ENCODE measurements around the gene WNT7A. TPM values are rescaled to one million over a fixed set of nuclear protein-coding genes. Genes with fewer than 3 reads are reported as not detected.

The WNT7A gene
- total RNA-seq, 2 experiments from 2014 or later: 22.4 to 24.7 TPM

DNA sequence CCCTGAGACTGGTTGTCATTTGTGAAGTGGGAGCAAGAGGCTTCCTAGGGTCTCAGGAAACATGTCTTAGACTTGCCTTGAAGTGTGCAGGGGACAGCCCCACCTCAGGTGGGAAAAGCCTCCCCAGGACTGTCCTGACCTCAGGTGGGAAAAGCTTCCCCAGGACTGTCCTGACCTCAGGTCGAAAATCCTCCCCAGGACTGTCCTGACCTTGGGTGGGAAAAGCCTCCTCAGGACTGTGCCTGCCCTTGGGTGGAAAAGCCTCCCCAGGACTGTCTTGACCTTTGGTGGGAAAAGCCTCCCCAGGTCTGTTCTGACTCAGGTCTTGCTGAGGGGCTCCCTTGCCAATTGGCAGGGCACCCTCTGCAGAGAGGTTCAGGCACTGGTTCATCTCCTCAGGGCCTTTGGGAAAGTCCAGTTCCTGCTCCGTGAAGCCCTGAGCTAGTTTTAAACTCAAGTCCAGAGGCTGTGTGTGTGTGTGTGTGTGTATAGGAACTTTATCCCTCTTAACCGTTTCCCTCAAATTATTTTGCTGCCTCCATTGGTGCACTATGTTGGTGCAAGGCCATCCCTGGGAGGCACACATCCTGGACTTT lies 64.7 kb downstream of the WNT7A start:
- Mint-ChIP-seq H3K4me3 (no peak overlapping the region), H3K4me1 (ENCODE audit: low read depth) (peaks cover 8% of the 10 kb centered on the region), H3K9me3 (peaks cover 15% of the 10 kb centered on the region), H3K36me3 (ENCODE audit: low read depth) (peaks cover 62% of the 10 kb centered on the region), H3K27ac (no peak overlapping the region), H3K27me3 (no peaks in the 10 kb centered on the region)
- no peak for ATAC-seq (ENCODE audit: poor library complexity)
- DNase-seq: no peak
- no peak overlapping the region for H3K4me3 ChIP-seq (ENCODE audit: low read length)
- POLR2A ChIA-PET: no interaction called here
- peaks cover 47 to 76% of the 10 kb centered on the region in 2 experiments for H3K9me3 ChIP-seq (ENCODE audit: control insufficient read depth in 1 of 2, insufficient read depth in 1 of 2, low read length in 2 of 2)
- TF ChIP-seq, protein P1, sequence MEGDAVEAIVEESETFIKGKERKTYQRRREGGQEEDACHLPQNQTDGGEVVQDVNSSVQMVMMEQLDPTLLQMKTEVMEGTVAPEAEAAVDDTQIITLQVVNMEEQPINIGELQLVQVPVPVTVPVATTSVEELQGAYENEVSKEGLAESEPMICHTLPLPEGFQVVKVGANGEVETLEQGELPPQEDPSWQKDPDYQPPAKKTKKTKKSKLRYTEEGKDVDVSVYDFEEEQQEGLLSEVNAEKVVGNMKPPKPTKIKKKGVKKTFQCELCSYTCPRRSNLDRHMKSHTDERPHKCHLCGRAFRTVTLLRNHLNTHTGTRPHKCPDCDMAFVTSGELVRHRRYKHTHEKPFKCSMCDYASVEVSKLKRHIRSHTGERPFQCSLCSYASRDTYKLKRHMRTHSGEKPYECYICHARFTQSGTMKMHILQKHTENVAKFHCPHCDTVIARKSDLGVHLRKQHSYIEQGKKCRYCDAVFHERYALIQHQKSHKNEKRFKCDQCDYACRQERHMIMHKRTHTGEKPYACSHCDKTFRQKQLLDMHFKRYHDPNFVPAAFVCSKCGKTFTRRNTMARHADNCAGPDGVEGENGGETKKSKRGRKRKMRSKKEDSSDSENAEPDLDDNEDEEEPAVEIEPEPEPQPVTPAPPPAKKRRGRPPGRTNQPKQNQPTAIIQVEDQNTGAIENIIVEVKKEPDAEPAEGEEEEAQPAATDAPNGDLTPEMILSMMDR (IDR thresholded peaks at IDR 0.05): no peak
- H3K4me1 ChIP-seq (ENCODE audit: insufficient read depth, low read length): no peaks in the 10 kb centered on the region
- CTCF ChIA-PET: no interaction called here
- intact Hi-C loops (cut with DNase I, micrococcal nuclease): no loop called here
- H3K27ac ChIP-seq (ENCODE audit: low read depth in 1 of 2, low read length in 2 of 2): no peak overlapping the region
- no peaks in the 10 kb centered on the region for H3K27me3 ChIP-seq (ENCODE audit: control insufficient read depth in 1 of 2, insufficient read depth in 2 of 2, low read length in 2 of 2)
- peaks cover 18% of the 10 kb centered on the region for H3K36me3 ChIP-seq (ENCODE audit: insufficient read depth, low read length)

DNA sequence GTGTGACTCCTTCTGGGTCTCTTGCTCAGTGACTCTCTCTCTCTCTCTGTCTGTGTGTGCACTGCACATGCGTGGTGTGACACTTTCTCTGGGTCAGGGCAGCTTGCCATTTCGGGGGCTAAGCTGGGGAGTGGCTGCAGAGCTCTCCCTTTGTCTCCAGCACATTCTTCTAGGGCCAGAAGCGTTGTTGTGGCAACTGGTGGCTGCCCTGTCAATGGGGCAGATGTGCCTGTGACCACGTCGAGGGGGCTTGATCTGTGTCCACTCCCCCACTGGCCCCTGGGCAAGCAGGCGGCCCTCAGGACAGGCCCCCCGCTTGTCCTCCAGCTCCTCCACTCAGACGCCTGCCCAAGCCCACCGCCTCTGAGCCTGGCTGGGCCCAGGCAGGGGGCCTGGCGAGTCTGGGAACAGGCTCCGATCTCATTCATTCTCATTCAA lies 67.8 kb downstream of the WNT7A start:
- Mint-ChIP-seq H3K4me1 (ENCODE audit: low read depth) (no peaks in the 10 kb centered on the region), H3K27me3 (peaks cover 4% of the 10 kb centered on the region), H3K36me3 (ENCODE audit: low read depth) (peaks cover 33% of the 10 kb centered on the region), H3K9me3 (peaks cover 12% of the 10 kb centered on the region), H3K27ac (no peak overlapping the region), H3K4me3 (no peak overlapping the region)
- H3K36me3 ChIP-seq (ENCODE audit: insufficient read depth, low read length): peaks cover 2% of the 10 kb centered on the region
- DNase-seq (no peak), ATAC-seq (ENCODE audit: poor library complexity) (no peak)
- no peak overlapping the region for H3K27ac ChIP-seq (ENCODE audit: low read depth in 1 of 2, low read length in 2 of 2)
- no peaks in the 10 kb centered on the region for H3K4me1 ChIP-seq (ENCODE audit: insufficient read depth, low read length)
- POLR2A ChIA-PET: no interaction called here
- intact Hi-C loops (cut with DNase I, micrococcal nuclease): no loop called here
- H3K4me3 ChIP-seq (ENCODE audit: low read length): no peak overlapping the region
- H3K27me3 ChIP-seq (ENCODE audit: control insufficient read depth in 1 of 2, insufficient read depth in 2 of 2, low read length in 2 of 2): no peaks in the 10 kb centered on the region
- H3K9me3 ChIP-seq (ENCODE audit: control insufficient read depth in 1 of 2, insufficient read depth in 1 of 2, low read length in 2 of 2): peaks cover 47 to 68% of the 10 kb centered on the region in 2 experiments
- CTCF ChIA-PET: no interaction called here
- TF ChIP-seq, protein P1 (IDR thresholded peaks at IDR 0.05): no peak

DNA sequence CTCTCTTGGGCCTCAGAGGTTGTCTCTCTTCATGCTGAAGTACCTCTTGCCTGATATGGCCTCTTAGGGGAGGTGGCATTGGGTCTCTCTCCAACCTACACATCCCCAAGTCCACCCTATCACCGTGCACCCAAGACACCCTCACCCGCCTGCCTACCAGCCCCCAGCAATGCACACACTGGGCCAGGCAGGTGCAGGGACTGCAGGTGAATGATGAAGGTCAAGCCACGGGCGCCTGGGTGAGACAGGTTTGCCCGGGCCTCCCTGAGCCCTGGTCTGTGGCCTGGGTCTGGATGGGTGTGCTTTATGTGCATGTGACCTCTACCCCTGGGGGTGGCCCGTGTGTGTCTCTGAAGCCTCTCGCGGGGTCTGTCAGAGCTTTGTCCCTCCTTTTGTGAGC lies 68.3 kb downstream of the WNT7A start:
- H3K27ac Mint-ChIP-seq: no peak overlapping the region
- Histone ChIP-seq H3K27me3 (ENCODE audit: control insufficient read depth in 1 of 2, insufficient read depth in 2 of 2, low read length in 2 of 2) (no peaks in the 10 kb centered on the region), H3K4me3 (ENCODE audit: low read length) (no peak overlapping the region), H3K4me1 (ENCODE audit: insufficient read depth, low read length) (no peaks in the 10 kb centered on the region), H3K9me3 (ENCODE audit: control insufficient read depth in 1 of 2, insufficient read depth in 1 of 2, low read length in 2 of 2) (peaks cover 43 to 67% of the 10 kb centered on the region in 2 experiments), H3K36me3 (ENCODE audit: insufficient read depth, low read length) (no peaks in the 10 kb centered on the region), H3K27ac (ENCODE audit: low read depth in 1 of 2, low read length in 2 of 2) (no peak overlapping the region)
- no peak for ATAC-seq (ENCODE audit: poor library complexity)
- no peak overlapping the region for H3K4me3 Mint-ChIP-seq
- H3K4me1 Mint-ChIP-seq (ENCODE audit: low read depth): no peaks in the 10 kb centered on the region
- POLR2A ChIA-PET: no interaction called here
- H3K27me3 Mint-ChIP-seq: peaks cover 4% of the 10 kb centered on the region
- H3K36me3 Mint-ChIP-seq (ENCODE audit: low read depth): peaks cover 31% of the 10 kb centered on the region
- intact Hi-C loops (cut with DNase I, micrococcal nuclease): no loop called here
- H3K9me3 Mint-ChIP-seq: peaks cover 9% of the 10 kb centered on the region
- CTCF ChIA-PET: no interaction called here
- TF ChIP-seq, protein P1 (IDR thresholded peaks at IDR 0.05): no peak
- DNase-seq: no peak

All from CD4-positive, alpha-beta T cell (primary cell).